ENCODE results near the gene EPHA4.

The EPHA4 gene

GRCh38 chr2:221370076-221370856, 201.8 kb downstream of the EPHA4 start:
- no peak for TF ChIP-seq CTCF (IDR thresholded peaks at IDR 0.05; ENCODE audit: low read depth, low read length)
- DNase-seq (ENCODE audit: extremely low read depth, low read depth): no peak
